ENCODE measurements around the gene RAD51B. TPM values are rescaled to one million over a fixed set of nuclear protein-coding genes. Genes with fewer than 3 reads are reported as not detected.
A peak's percentile ranks its signal among the peaks of the same experiment; 100 is the strongest.

The RAD51B gene
- total RNA-seq, 4 donors from 2014 or later = 14.0 to 16.4 (median 14.8) TPM

DNA sequence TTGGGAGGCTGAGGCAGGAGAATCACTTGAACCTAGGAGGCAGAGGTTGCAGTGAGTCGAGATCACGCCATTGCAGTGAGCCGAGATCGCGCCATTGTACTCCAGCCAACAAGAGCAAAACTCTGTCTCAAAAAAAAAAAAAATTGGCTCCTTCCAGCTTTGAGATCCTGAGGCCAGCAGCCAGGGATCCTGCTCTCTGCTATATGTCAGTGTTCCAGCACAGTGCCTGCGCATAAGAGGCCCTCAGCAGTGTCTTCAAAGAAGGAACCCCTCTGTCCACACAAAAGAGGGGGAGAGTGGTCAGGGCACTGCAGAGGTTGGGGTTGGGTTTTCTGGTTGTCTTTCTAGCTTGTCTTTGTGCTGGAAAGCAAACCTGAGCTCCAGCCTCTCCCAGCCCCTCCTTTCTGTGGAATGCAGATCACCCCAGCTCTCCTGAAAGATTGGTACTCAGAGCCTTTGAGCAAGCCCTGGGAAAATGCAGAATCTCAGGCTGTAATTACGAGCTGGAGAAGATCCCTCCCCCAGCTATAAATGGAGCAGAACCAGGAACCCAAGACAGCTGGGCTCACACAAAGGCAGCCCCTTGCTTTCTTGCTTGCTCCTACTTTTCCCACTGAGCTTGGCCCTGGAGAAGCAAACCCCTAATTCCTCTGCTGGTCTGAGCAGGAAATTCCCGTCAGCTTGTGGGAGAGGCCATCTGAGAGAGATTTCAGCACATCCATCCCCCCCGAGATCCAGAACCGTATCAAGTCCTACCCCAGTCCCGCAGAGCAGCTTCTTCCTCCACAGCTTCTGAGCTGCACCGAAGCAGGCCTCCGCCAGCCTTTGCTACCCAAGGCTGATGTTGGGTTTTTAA is 767.5 kb downstream of the RAD51B start:
- intact Hi-C loops (cut with DNase I) = no loop called here
- Histone ChIP-seq H3K4me3 (replicated peaks in 1 of 3) (no peak overlapping the region), H3K4me1 (peaks cover 38 to 67% of the 10 kb centered on the region in 2 donors), H3K9me3 (no peaks in the 10 kb centered on the region), H3K36me3 (no peaks in the 10 kb centered on the region), H3K27me3 (no peaks in the 10 kb centered on the region), H3K27ac (peak overlapping the region; percentile 70 to 94 (median 86))
- DNase-seq = peak; percentile 54
- TF ChIP-seq, protein P1, sequence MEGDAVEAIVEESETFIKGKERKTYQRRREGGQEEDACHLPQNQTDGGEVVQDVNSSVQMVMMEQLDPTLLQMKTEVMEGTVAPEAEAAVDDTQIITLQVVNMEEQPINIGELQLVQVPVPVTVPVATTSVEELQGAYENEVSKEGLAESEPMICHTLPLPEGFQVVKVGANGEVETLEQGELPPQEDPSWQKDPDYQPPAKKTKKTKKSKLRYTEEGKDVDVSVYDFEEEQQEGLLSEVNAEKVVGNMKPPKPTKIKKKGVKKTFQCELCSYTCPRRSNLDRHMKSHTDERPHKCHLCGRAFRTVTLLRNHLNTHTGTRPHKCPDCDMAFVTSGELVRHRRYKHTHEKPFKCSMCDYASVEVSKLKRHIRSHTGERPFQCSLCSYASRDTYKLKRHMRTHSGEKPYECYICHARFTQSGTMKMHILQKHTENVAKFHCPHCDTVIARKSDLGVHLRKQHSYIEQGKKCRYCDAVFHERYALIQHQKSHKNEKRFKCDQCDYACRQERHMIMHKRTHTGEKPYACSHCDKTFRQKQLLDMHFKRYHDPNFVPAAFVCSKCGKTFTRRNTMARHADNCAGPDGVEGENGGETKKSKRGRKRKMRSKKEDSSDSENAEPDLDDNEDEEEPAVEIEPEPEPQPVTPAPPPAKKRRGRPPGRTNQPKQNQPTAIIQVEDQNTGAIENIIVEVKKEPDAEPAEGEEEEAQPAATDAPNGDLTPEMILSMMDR (IDR thresholded peaks at IDR 0.05) = no peak
- TF ChIP-seq POLR2A (IDR thresholded peaks at IDR 0.05) = peak in 1 of 2 donors; percentile 32
- WGBS, 2 donors = 53 to 54% methylated on average over 12 to 13 of the region's 13 CpGs

DNA sequence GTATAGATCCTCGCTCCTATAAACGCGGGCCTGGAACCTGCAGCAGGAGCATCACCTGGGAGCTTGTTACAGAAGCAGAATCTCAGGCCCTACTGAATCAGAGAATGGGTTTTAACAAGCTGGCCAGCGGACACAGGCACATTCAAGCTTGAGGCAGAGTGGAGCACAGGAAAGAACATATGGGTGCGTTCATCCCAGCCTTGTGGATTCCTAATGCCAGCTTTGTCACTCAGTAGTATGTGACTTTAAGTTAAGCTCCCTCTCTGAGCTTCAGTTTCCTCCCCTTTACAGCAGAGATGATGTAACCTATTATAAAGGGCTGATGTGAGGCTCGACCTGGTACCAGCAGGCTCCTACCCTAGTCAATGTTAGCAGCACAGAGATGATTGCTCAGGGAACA is 768.4 kb downstream of the RAD51B start:
- 79 to 84% methylated on average over 6 of the region's 6 CpGs for WGBS, 2 donors
- Histone ChIP-seq H3K4me1 (peaks cover 38 to 67% of the 10 kb centered on the region in 2 donors), H3K9me3 (no peaks in the 10 kb centered on the region), H3K36me3 (no peaks in the 10 kb centered on the region), H3K4me3 (replicated peaks in 1 of 3) (no peak overlapping the region), H3K27me3 (no peaks in the 10 kb centered on the region), H3K27ac (peak overlapping the region in 2 of 3 donors; percentile 86 to 94)
- intact Hi-C loops (cut with DNase I) = no loop called here
- no peak for TF ChIP-seq POLR2A (IDR thresholded peaks at IDR 0.05)
- TF ChIP-seq, protein P1 (IDR thresholded peaks at IDR 0.05) = no peak
- DNase-seq = no peak

DNA sequence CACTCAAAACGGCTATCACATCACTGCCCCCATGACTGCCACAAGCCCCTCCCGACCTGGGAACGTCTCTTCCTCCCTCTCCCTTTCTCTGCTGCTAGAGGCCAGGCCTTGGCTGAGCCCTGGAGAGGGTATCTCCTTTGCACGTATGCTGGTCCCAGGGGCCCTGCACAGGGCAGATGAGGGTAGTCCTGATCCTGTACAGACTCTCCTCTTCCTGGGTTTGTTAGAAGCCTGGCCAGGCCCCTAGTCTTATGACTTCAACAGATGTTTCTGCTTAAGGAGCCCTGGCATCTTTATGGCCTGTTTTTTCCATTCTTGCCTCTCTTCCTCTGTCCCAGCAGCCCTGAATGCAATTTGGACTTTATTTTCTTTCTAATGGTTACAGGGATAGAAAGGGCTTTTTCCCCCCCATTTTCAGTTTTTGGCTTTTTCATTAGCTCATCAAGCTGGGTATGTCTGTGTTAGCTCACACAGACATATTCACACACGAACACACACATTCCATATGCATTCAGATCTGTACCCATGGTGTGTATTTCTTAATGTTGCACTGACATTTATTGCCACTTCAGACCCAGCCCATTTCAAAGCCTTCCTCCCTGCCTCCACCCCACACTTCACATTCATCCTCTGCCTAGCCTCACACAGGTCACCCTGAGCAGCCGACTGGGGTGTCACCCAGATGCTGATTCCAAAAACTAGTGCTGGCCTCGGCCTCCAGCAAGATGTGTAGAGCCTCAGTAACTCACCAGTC is 770.0 kb downstream of the RAD51B start:
- TF ChIP-seq POLR2A (IDR thresholded peaks at IDR 0.05) = no peak
- TF ChIP-seq, protein P1 (IDR thresholded peaks at IDR 0.05) = no peak
- no peak overlapping the region for H3K27ac ChIP-seq
- H3K27me3 ChIP-seq = no peaks in the 10 kb centered on the region
- no peaks in the 10 kb centered on the region for H3K9me3 ChIP-seq
- H3K4me1 ChIP-seq = peaks cover 30 to 52% of the 10 kb centered on the region in 2 donors
- intact Hi-C loops (cut with DNase I) = no loop called here
- 60 to 75% methylated on average over 7 of the region's 7 CpGs for WGBS, 2 donors
- DNase-seq = no peak
- H3K4me3 ChIP-seq (replicated peaks in 1 of 3) = no peak overlapping the region
- no peaks in the 10 kb centered on the region for H3K36me3 ChIP-seq

DNA sequence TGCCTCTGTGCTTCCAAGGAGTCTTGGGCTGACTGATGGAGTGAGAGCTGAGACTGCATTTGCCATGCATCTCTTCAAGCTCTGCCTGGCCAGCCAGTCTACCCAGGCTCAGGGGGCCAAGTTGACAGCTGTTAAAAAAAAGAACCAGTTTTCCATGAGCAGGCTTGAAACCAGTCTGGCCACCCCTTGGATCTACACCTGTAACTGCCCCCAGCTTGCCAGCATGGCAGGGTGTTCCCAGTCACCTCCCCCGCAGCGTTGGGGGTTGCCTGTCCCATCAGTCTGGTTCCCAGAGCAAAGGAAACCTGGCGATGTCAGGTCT is 770.6 kb downstream of the RAD51B start:
- 85 to 90% methylated on average over 2 to 3 of the region's 3 CpGs for WGBS, 2 donors
- H3K4me1 ChIP-seq = peaks cover 24 to 47% of the 10 kb centered on the region in 2 donors
- TF ChIP-seq, protein P1 (IDR thresholded peaks at IDR 0.05) = no peak
- no peak for TF ChIP-seq POLR2A (IDR thresholded peaks at IDR 0.05)

DNA sequence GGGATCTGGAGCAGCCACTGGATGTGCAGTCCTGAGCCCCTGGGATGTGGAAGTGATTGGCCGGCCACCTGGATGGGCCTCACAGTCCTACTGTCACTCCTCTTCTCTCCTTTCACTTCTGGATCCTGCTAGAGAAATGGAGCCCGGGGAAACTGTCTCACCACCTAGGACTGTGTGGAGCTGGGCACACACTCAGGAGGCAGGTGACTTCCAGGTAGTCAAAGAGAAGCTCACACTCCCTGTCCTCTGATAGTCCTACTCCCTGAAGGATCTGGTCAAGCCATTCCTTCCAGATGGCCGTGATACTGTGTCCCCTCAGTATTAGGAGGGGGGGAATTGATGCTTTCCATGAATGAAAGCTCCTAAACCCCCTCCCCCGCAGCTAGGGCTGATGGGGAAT is 772.2 kb downstream of the RAD51B start:
- no peaks in the 10 kb centered on the region for H3K36me3 ChIP-seq
- TF ChIP-seq, protein P1 (IDR thresholded peaks at IDR 0.05) = no peak
- no peak for TF ChIP-seq POLR2A (IDR thresholded peaks at IDR 0.05)
- H3K4me1 ChIP-seq = peaks cover 10 to 30% of the 10 kb centered on the region in 2 donors
- DNase-seq = no peak
- H3K9me3 ChIP-seq = no peaks in the 10 kb centered on the region
- WGBS, 2 donors = 93 to 96% methylated on average over 4 of the region's 4 CpGs
- intact Hi-C loops (cut with DNase I) = no loop called here
- no peak overlapping the region for H3K4me3 ChIP-seq (replicated peaks in 1 of 3)
- H3K27ac ChIP-seq = no peak overlapping the region
- H3K27me3 ChIP-seq = no peaks in the 10 kb centered on the region

More for the DNA sequence above, 770.6 kb downstream of the RAD51B start:
- Histone ChIP-seq H3K4me3 (replicated peaks in 1 of 3) (no peak overlapping the region), H3K36me3 (no peaks in the 10 kb centered on the region), H3K27me3 (no peaks in the 10 kb centered on the region), H3K27ac (no peak overlapping the region), H3K9me3 (no peaks in the 10 kb centered on the region)
- intact Hi-C loops (cut with DNase I) = no loop called here
- no peak for DNase-seq

All from thyroid gland (tissue), 4 donors.